HL-60 (cell line): Measurements from ENCODE around the gene SSH2.

ENCODE experiments used
- GABPA ChIP-seq: IDR thresholded peaks from 2 replicates; pipeline ENCODE4 v1.6.1; 2012; ENCODE audit warnings: low read depth
- POLR2AphosphoS5 ChIP-seq: IDR thresholded peaks from 2 replicates; pipeline ENCODE4 v1.6.1; 2012; ENCODE audit warnings: low read depth
- SPI1 ChIP-seq: IDR thresholded peaks from 2 replicates; pipeline ENCODE4 v1.6.1; 2012; ENCODE audit warnings: low read depth, mild to moderate bottlenecking, borderline replicate concordance
- TF ChIP-seq, protein P1 (sequence below): IDR thresholded peaks from one replicate; pipeline ENCODE4 v1.5.1; 2011; ENCODE audit warnings: low read length, control low read depth, inconsistent platforms; ENCODE audit not compliant: insufficient read depth
- TF ChIP-seq, protein P2 (sequence below): IDR thresholded peaks from 2 replicates; pipeline ENCODE4 v1.6.1; 2012; ENCODE audit warnings: low read depth; ENCODE audit not compliant: insufficient replicate concordance

DNA sequence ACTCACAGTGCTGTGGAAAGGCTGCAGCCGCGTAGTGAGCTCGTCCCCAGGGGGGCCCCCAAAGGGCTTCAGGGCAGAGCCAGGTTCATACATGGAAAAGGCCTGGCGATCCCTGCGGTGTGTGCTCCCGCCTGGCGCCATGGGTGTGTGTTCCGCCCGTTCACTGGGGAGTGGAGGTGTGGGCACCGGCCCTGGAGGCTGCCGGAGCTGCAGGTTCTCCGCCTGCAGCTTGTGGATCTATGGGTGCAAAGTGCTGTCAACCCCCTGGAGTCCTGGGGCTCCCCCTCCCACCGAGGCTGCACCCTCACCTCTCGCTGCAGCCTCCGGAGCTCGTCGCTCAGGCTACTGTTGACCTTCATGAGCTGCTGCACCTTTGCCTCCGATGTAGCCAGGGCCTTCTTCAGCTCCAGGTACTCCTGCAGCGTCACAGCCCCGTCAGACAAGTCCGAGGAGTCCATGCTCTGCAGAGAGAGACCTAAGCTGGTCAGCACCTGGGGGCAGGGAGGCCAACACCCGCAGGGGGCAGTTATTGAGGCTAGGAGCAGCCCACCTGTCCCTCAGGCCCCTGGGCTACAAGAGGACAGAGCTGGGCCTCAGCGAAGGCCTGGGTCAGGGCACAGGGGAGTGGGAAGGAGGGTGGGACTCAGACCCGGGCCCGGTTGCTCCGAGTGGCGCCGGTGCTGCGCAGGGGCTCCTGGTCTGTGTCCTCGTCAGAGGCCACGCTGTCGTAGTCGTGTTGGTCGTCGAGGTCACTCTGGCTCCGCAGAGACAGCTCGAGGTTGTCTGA lies 353.6 kb downstream of the SSH2 start:
- TF ChIP-seq, protein P1, sequence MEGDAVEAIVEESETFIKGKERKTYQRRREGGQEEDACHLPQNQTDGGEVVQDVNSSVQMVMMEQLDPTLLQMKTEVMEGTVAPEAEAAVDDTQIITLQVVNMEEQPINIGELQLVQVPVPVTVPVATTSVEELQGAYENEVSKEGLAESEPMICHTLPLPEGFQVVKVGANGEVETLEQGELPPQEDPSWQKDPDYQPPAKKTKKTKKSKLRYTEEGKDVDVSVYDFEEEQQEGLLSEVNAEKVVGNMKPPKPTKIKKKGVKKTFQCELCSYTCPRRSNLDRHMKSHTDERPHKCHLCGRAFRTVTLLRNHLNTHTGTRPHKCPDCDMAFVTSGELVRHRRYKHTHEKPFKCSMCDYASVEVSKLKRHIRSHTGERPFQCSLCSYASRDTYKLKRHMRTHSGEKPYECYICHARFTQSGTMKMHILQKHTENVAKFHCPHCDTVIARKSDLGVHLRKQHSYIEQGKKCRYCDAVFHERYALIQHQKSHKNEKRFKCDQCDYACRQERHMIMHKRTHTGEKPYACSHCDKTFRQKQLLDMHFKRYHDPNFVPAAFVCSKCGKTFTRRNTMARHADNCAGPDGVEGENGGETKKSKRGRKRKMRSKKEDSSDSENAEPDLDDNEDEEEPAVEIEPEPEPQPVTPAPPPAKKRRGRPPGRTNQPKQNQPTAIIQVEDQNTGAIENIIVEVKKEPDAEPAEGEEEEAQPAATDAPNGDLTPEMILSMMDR, result no peak
- TF ChIP-seq, protein P2, sequence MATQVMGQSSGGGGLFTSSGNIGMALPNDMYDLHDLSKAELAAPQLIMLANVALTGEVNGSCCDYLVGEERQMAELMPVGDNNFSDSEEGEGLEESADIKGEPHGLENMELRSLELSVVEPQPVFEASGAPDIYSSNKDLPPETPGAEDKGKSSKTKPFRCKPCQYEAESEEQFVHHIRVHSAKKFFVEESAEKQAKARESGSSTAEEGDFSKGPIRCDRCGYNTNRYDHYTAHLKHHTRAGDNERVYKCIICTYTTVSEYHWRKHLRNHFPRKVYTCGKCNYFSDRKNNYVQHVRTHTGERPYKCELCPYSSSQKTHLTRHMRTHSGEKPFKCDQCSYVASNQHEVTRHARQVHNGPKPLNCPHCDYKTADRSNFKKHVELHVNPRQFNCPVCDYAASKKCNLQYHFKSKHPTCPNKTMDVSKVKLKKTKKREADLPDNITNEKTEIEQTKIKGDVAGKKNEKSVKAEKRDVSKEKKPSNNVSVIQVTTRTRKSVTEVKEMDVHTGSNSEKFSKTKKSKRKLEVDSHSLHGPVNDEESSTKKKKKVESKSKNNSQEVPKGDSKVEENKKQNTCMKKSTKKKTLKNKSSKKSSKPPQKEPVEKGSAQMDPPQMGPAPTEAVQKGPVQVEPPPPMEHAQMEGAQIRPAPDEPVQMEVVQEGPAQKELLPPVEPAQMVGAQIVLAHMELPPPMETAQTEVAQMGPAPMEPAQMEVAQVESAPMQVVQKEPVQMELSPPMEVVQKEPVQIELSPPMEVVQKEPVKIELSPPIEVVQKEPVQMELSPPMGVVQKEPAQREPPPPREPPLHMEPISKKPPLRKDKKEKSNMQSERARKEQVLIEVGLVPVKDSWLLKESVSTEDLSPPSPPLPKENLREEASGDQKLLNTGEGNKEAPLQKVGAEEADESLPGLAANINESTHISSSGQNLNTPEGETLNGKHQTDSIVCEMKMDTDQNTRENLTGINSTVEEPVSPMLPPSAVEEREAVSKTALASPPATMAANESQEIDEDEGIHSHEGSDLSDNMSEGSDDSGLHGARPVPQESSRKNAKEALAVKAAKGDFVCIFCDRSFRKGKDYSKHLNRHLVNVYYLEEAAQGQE, result no peak
- no peak for TF ChIP-seq POLR2AphosphoS5
- TF ChIP-seq SPI1, result no peak
- no peak for TF ChIP-seq GABPA
